GM18861 (cell line): ENCODE measurements around the gene ANGEL1.

ENCODE experiments used
- ATAC-seq: cut with Tn5 transposase; IDR thresholded peaks from one replicate; pipeline ENCODE4 v1.9.1; 2021; ENCODE audit not compliant: unreplicated experiment

ANGEL1 gene

DNA sequence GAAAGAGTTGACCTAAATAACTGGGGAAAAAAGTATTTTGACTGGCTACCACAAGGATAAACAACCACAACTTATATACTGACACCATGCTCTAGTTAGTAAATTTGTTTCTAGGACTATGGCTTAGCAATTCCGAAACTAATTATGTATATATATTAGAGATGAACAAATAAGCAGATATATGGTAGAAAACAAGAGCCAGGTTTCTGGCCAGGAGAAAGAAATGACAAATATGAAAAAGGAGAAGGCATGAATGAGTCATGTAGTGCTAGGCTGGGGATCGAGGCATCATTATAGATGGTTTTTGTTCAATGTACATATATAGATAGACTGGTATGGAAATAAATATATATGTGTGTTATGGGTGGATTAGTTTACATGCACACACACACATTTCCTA is 8.0 kb upstream of the ANGEL1 start:
- ATAC-seq, result no peak

GRCh38 chr14:76814726-76815645 is 2.3 kb upstream of the ANGEL1 start:
- no peak for ATAC-seq

- no peak for ATAC-seq
These were observed 625 bp downstream of the ANGEL1 start for GRCh38 chr14:76812093-76812421.

GRCh38 chr14:76811561-76811960 is 1.1 kb downstream of the ANGEL1 start:
- no peak for ATAC-seq

- ATAC-seq, result peak; percentile 36
These were observed 1.7 kb downstream of the ANGEL1 start for GRCh38 chr14:76810953-76811400.

GRCh38 chr14:76810525-76810924 is 2.2 kb downstream of the ANGEL1 start:
- no peak for ATAC-seq

DNA sequence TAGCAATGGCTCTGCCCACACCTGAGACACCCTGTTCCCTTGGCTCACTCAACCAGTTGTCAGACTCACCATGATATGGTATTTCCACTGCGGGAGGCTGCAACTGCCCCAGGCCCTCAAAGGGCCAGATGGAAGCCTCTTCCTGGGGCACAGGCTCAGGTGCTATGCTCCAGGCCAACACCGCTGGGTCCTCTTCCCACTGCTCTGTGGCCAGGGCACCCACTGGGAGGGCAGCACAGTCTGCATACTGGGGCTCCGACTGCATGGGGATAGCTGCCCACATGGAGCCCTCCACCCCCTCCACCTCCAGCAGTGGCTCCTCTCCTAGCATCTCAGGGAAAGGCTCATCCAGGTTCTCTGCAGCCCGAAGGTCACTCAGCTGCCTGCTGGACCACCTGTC is 3.7 kb downstream of the ANGEL1 start:
- ATAC-seq, result no peak

- ATAC-seq, result no peak
These were observed 4.7 kb downstream of the ANGEL1 start for GRCh38 chr14:76808011-76808410.

- ATAC-seq, result no peak
These were observed 6.2 kb downstream of the ANGEL1 start for GRCh38 chr14:76806446-76806845.

DNA sequence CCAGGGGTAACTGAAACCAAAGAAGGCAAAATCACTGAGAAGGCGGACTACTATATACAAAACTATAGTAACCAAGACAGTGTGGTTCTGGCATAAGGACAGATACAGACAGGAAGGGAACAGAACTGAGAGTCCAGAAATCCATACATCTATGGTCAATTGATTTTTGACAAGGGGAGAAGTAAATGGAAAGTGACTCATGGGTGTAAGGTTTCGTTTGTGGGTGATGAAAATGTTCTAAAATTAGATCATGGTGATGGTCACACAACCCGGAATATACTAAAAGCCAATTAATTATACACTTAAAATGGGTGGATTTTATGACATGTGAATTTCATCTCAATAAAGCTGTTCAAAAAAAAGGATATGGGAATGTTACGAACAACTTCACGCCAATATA is 18.7 kb downstream of the ANGEL1 start:
- ATAC-seq, result no peak

DNA sequence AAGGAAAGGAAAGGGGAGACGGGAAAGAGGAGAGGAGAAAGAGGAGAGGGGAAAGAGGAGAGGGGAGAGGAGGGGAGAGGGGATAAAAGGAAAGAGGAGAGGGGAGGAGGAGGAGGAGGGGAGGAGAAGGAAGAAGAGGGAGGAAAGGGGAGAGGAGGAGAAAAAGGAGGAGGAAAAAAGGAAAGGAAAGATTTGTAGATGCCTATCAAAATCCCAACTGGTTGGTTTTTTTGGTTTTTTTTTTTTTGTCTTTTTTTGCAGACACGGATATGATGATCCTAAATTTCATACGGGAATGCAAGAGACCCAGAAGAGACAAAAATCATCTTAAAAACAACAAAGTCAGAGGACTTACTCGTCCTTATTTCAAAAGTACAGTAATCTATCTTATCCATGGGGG is 19.4 kb downstream of the ANGEL1 start:
- no peak for ATAC-seq

DNA sequence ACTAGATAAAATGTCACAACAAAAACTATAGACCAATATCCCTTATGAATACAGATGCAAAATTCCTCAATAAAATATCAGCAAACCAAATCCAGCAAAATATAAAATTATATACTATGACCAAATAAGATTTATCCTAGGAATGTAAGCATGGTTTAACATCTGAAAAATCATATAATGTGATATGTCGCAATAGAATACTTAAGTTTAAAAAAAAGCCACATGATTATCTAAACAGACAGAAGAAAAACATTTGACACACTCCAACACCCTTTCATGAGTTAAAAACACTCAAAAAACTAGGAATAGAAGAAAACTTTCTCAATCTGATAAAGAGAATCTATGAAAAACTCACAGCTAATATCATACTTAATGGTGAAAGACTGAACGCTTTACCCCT is 20.3 kb downstream of the ANGEL1 start:
- no peak for ATAC-seq

DNA sequence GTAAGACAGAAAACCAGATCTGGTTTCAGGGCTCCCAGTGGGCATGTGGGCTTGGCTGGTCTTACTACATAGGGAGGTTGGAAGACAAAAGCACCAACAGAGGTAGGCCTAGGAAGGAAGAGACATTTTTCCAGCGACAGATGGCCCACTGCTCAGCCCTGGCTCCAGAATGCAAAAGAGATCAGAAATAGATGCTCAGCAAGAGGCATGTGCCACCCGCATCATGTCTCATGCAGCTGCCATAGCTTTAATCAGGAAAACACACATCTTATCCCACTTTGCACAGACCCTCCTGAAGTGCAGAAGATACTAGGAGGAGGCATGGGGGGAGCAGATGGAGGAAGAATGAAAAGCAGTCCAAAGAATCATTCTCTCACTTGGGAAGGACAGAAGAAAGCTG is 26.1 kb downstream of the ANGEL1 start:
- no peak for ATAC-seq

DNA sequence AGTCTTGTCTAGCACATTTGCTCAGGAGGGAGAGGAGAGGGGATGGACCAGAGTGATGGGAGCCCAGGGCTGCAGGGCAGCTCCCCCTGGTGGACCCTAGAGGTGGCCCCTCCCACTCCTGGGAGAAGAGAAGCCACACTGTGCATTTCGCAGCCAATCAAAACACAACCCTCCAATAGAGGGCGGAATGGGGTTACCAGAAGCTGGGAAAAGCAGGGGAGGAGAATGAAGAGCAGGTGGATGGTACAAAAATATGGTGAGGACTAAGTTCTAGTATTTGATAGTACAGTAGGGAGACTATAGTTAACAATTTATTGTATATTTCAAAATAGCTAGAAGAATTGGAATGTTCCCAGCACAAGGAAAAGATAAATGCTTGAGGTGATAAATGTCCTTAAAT is 27.8 kb downstream of the ANGEL1 start:
- peak; percentile 65 for ATAC-seq

- ATAC-seq, result no peak
These were observed 28.3 kb downstream of the ANGEL1 start for GRCh38 chr14:76784266-76784874.

DNA sequence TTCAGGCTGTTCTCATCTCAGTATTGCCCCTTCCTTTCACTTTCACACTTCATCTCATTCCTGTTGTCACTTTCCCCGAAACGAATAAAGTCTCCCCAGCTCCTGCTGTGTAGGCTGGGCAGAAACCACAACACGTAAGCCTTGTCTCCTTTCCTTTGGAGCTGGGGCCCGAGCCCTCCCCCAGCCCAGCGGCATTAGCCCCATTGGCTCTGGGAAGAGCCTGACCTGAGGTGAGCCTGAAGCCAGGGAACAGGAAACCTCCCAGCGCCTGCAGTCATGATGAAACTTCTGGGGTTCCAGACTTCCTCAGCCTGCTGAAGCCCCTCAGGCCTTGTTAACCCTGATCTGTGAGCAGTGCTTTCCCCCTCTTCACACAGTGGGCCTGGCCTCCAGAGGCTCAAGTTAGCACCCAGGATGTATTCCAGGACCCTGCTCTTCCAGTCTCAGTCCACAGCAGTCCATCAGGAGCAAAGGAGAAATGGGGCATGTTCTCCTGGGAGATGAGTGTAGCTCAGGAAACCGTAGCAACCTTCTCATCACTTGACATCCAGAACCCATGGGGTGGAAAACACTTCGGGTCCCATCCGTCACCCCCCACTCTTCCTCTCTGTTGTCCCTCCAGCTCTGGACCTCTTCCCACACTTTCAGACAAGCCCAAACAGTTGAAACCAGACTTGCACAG is 29.7 kb downstream of the ANGEL1 start:
- no peak for ATAC-seq

GRCh38 chr14:76782115-76782884 is 30.4 kb downstream of the ANGEL1 start:
- ATAC-seq, result no peak

- ATAC-seq, result no peak
These were observed 31.0 kb downstream of the ANGEL1 start for GRCh38 chr14:76781648-76782051.

DNA sequence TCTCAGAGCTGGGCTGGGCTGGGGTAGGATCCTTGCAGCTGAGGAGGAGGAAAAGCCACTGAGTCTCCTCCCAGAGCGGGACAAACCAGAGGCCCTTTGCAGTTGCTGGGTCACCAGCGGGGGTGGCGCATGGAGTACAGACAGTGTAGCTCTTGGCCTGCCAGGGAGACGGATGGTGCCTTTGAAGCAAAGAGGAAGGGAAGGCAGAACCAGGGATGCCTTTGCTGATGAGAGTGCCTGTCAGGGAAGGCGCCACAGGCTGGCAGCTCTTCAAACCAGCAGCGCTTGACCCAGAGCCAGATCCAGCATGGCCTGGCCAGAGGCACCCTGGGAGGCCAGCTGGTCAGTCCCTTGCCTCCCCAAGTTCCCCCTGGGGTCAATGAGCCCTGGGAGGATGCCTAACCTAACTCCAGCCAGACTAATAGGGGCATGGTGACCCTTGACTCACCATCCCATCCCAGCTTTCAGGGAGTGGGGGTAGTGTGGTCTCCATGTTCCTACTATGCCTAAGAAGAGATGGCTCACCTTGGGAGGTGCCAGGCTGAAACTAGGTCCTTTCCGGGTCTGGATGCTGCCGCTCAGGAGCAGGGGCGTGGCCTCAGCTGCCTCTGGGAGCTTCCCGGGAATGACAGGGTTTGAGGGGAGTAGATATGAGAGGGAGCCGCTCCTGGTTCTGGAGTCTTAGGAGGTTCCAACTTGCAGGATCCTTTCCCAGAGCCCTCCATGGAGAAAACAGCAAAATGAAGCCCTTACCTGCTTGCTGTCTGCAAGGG is 31.6 kb downstream of the ANGEL1 start:
- ATAC-seq, result no peak

GRCh38 chr14:76780360-76780759 is 32.3 kb downstream of the ANGEL1 start:
- ATAC-seq, result no peak

DNA sequence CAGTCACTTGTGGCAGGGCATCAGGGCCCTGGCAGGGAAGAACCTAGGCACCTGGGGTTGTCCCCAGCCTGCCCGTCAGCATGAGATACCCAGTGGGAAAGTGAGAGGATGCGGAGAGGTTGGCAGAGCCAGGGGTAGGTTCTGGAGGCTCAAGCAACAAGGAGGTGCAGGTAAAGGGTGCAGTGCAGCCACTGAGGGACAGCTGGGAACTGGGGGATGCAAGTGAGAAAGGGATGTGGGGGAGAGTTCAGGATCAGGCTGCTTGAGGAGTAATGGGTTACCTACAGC is 32.7 kb downstream of the ANGEL1 start:
- no peak for ATAC-seq
